Fibroblast of upper back skin (primary cell): ENCODE measurements around the gene SHC2.
"Not testable (repeated sequence)": the region's sequence is repeated elsewhere in the genome, so short reads cannot be mapped to it uniquely, and the experiment has no call there.

ENCODE experiments used
- DNase-seq: peaks from one replicate; pipeline ENCODE4 v3.0.0-alpha.2; 2013

SHC2 gene

DNA sequence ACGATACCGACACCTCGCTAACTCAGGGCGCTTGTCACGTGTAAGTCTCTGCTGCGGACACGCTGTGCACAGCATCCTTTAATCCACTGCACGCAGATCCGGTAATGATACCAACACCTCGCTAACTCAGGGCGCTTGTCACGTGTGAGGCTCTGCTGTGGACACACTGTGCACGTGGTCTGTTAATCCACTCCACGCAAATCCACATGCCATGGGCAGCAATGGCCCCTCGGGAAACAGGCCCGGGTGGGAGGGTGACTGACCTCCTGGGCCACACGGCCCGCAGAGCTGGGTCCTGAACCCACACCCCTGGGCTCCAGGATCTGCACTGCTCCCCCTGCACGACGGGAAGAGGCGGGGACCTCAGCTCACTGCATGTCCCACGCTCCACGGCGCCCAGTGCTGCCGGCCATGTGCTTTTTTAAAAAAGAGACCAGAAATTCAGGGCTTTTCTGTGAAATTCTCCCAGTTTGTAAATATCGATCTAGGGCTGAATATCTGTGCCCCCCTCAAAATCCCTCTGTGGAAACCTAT lies 16.1 kb downstream of the SHC2 start:
- DNase-seq, result no peak

DNA sequence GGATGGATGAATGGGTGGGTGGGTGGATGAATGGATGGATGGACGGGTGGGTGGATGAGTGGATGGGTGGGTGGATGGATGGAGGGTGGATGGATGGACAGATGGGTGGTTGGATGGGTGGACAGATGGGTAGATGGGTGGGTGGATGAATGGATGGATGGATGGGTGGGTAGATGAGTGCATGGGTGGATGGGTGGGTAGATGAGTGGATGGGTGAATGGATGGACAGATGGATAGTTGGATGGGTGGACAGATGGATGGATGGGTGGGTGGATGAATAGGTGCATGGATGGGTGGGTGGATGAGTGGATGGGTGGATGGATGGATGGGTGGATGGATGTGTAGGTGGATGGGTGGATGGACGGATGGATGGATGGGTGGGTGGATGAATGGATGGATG lies 17.8 kb downstream of the SHC2 start:
- no peak for DNase-seq

DNA sequence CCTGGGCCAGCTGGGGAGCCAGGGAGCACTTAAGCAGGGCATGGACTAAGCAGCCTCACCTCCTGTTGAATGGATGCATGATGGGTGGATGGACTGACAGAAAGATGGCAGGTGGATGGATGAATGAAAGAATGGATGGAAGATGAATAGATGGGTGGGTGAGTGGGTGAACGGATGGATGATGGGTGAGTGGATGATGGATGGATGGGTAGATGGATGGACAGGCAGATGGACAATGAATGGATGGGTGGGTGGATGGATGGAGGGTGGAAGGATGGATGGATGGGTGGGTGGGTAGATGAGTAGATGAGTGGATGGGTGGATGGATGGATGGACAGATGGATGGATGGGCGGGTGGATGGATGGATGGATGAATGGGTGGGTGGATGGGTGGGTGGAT lies 18.7 kb downstream of the SHC2 start:
- DNase-seq, result no peak

DNA sequence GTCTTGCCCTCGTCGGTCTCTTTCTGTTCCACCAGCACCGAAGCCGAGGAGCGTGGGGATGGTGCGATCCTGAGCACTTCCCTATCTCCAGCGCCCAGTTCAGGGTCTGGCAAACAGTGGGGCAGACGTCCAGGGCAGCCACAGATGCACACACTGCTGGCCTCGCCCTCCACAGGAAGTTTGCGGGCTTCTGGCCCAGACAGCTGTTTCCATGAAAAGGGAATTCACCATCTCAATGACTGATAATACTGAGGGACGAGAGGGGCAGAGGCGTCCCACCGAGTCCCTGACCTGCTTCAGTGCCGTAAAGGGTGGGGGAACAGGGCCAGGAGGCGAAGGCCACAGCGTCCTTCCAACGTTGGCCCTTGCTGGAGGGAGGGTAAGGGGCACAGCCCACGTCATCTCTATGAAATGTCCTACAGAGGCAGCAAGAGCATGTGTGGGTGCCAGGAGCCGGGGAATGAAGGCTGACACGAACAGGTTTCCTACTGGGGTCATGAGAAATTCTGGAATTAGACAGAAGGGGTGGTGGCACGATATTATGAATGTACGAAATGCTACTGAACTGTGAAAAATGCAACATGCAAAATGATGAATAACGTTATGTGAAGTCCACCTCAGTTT lies 19.5 kb downstream of the SHC2 start:
- no peak for DNase-seq

DNA sequence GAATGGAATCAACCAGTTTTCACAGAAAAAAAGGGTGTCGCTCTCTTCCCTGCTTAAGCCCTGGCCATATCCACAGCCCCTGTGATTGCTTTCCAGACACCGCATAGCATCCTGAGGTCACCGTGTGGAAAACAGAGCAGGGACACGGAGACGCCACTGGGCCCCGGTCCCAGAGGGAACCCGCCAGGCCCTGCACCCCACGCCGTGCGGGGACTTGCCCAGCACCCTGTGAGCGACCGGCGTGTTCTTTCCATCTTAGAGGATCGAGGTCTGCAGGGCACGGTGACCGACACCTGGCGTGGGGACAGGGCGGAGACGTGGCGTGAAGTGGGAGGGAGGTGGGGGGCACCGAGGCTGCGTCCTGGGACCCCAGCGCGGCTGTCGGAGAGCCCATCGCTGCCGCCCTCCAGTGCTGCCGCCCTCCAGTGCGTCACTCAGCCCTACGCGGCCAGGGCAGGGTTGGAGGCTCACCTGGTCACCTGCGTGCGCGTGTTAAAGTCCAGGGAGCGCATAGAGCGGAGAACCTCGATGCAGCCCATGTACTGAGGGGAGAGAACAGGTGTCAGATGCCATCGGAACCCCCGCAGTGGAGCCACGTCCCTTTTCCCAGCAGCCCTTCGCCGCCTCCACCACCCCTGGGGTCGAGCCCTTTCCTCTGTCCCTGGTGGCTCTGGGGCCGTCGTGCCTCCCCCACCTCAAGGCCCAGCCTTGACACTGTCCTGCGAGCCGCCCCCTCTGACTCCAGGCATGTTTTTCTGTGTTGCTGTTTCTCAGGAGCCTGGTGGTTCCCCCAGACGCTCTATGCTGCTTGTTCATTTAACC lies 20.2 kb downstream of the SHC2 start:
- DNase-seq, result no peak

DNA sequence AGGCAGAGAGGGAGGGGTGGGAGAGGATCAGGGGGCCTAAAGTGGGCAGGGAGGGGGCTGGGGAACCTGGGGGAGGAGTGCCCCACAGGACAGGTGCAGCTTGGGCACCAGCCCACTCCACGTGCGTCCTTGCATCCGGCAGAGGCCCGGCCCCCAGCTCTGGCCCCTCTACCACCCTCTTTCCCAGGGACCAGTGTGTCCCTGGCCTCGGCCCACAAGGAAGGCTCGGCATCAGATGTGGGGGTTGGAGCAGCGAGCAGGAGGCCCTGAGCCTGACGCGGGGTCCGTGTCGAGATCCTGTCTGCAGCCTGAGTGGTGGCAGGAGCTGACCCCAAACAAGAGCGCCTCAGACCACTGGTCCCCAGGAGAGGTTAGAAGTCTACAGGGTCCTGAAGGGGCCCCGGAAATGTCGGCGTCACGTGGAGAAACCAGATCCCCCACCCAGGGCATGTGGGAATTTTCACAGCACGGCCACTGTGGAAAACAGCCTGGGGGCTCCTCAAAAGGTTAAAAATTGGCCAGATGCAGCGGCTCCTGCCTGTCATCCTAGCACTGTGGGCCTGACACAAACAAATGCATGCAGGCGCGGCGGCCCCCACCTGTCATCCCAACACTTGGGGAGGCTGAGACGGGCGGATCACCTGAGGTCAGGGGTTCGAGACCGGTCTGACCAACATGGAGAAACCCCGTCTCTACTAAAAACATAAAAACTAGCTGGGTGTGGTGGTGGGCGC lies 21.5 kb downstream of the SHC2 start:
- DNase-seq, result no peak

DNA sequence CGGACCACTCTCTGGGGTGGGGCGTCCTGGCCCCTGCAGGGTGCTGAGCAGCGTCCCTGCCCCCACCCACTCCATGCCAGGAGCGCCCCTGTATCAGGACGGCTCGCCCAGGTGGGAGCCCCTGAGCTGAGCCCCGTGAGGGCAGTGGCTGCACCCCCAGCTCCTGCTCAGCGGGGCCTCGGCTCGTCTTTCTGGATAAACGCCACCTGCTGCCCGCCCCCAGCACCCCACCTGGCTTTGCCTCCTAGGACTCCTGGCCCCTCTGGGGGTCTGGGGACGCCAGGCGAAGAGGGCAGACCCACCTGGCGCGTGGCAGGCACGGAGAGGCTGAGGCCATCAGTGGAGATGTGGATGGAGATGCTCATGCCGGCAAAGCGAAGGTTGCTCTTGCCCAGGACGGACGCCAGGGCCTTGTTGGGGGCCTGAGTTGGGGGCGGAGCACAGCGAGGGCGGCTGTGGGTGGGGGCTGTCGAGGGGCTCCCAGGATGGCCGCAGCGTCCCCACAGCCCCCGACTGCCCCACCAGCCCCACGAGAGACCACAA lies 22.3 kb downstream of the SHC2 start:
- no peak for DNase-seq

DNA sequence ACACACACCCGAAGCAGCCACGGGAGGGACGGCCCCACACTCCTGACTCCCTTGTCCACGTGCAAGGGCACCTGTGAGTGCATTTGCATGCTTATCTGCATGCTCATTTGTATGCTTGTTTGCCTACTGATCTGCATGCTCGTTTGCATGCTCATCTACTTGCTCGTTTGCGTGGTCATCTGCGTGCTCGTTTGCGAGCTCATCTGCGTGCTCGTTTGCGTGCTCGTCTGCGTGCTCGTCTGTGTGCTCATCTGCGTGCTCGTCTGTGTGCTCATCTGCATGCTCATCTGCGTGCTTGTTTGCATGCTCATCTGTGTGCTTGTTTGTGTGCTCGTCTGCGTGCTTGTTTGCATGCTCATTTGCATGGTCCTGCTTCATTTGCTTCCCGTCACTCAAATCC lies 23.8 kb downstream of the SHC2 start:
- no peak for DNase-seq

DNA sequence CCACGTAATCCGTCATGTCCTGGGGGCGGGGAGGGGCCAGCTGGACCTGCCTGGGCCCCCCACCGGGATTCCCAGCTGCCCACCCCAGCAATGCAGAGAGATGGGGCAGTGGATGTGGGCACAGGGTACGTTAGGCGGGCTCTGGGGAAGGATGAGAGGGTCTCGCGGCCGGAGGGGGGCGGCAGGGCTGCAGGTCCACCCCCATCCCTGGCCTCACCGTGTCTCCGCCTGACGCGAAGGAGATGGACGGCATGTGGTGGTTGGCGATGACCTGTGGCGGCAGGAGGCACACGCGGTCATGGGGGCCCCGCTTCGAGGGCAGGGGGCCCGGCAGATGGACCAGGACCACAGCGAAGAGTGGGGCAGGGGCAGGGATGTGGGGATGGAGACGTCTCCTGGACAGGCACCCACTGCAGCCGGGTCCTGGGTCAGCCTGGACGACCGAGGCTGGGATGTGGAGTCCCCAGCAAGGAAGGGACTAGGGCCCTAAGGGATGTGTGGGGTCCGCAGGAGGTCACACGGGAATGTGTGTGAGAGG lies 24.4 kb downstream of the SHC2 start:
- no peak for DNase-seq

DNA sequence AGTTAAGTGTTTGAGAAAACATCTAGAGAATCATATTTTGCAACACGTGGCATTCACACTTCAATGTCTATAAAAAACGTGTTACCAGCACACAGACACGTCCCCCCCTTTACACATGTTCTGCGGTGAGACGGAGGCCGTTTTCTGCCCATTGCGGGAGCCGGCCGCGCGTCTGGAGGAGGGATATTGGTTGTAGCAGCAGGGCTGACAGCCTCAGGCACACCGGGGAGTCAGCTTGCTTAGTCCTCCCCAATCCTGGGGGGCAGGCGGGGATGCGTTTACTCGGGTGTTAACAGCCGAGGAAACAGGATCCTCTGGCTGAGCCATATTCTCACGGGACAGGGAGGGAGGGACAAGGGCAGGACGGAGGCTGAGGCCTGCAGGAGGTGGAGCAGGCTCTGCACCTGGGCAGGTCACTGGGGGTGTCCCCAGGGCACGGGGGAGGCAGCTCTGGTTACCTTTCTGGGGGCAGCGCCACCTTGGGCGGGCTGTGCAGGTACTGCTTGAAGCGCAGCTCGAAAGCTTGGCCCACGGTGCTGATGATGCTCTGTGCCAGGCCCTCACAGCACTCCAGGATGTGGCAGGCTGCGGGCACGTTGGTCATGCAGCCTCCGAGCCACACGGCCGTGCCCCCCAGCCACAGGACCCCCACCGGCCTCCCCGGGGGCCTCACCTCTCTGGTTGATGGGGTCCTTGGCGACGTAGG lies 25.0 kb downstream of the SHC2 start:
- no peak for DNase-seq

DNA sequence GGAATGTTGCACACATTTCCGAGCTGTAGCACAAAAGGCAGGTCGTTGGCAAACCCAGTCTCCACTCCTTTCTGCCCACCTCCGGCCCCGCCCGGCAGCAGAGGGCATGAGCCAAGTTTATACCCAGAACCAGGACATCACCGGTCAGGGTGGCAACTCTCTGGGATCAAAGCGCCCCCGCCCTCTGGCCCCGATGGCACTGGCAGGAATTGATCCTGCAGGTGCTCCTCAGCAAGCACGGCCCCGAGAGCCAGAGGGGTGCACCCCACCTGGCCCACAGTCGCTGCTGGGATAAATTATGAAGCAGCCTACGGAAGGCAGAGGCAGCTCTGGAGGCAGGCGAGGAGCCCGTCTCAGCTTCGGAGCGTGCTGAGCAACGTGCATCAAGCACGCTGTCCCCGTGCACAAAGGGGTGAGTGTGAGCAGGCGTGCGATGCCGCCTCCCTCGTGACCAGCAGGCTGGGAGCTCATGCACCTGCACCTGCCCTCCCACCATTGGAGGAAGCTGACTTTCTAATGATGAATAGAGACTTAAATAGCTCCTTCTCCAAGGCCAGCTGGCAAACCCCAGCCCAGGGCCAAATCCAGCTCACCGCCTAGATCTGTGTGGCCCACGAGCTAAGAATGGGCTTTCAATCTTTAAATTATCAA lies 25.7 kb downstream of the SHC2 start:
- DNase-seq, result no peak

DNA sequence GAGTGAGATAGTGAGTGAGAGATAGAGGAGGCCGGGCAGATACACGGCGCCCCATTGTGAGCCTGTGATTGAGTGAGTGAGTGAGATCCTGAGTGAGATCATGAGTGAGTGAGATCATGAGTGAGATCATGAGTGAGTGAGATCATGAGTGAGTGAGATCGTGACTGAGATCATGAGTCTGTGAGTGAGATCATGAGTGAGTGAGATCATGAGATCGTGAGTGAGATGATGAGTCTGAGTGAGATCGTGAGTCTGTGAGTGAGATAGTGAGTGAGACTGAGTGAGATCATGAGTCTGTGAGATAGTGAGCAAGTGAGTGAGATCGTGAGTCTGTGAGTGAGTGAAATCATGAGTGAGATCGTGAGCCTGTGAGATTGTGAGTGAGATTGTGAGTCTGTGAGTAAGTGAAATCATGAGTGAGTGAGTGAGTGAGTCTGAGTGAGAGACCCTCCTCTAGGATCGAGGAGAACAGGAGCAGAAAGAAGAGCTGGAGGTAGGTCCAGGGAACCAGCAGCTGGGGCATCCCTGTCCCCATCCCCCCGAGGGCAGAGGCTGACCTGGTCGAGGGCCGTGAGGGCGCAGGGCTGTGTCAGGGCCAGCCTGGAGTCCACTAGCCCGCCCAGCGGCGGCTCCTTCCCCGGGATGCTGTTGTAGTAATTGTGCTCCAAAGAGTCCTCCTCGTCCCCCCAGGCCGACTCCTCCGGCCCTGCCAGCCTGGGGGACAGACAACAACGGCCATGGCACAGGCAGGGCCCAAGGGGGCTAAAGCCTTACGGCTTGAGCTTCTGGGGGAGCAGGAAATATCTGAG lies 26.5 kb downstream of the SHC2 start:
- DNase-seq, result no peak

DNA sequence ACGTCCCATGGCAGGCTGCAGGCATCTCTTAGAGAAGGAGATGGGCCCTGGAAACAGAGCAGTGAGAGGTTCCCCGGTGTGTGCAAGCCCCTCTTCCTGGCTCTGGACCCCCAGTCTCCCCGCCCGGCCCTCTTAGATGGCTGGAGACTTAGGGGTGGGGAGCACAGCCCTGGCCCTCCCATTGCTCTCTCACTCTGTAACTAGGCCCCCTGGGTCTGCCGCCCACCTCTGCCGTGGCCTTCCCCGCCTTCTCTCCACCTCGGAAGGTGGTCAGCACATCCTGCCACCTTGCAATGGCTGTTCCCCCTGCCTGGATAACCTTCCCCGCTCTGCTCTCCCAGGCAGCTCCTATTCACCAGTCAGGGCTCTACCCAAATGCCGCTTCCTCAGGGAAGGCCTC lies 30.1 kb downstream of the SHC2 start:
- DNase-seq, result no peak

DNA sequence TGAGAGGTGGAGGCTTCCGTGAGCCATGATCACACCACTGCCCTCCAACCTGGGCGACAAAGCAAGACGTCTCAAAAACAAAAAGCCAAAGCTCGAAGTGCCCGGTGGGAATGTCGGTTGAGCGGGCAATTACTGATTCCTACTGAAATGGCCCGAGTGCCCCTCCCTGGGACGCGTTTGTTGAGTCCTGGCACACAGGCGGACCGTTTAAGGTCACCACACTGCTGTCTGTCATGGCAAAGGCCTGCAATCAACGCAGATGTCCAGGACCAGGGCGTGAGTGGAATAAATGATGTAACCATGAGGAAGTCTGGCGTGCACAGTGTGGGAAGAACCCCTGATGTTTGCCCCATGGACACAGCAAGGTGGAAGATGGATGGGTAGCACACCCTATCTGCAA lies 32.7 kb downstream of the SHC2 start:
- no peak for DNase-seq

DNA sequence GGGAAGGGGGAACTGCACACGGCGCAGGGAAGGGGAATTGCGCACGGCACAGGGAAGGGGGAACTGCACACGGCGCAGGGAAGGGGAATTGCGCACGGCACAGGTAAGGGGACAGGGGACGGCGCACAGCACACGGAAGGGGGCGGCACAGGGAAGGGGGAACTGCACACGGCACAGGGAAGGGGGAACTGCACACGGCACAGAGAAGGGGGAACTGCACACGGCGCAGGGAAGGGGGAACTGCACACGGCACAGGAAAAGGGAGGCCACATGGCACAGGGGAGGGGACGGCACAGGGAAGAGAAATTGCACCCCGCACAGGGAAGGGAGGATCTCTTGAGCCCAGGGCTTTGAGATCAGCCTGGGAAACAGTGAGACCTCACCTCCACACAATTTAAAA lies 33.2 kb downstream of the SHC2 start:
- DNase-seq, result not testable (repeated sequence)

DNA sequence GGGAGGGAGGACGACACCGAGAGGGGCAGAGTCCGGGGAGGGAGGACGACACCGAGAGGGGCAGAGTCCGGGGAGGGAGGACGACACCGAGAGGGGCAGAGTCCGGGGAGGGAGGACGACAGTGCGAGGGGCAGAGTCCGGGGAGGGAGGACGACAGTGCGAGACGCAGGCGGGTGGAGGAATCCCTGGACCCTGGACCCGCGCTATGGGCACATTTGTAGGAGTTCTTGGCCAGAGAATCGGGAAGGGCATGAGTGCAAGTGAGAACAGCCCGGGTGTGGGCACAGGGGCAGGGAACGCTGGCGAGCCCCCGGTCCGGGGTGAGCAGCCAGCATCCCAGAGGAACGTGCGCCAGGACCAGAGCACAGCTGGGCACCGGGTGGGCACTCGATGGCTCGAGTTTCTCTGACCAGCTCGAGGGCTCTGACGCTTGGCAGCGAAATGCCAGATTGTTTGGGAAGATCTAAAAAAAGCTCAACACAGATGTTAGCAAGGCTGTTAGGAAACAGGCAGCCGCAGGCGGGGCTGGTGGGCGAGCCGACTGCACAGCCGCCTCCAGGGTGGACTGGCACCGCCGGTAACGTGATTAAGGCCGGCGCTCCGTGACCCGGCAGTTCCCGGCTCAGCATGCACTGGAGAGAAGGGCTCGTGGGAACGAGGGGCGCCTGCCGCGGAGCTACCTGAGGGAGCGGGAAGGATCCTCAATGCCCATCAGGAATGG lies 33.9 kb downstream of the SHC2 start:
- DNase-seq, result no peak

DNA sequence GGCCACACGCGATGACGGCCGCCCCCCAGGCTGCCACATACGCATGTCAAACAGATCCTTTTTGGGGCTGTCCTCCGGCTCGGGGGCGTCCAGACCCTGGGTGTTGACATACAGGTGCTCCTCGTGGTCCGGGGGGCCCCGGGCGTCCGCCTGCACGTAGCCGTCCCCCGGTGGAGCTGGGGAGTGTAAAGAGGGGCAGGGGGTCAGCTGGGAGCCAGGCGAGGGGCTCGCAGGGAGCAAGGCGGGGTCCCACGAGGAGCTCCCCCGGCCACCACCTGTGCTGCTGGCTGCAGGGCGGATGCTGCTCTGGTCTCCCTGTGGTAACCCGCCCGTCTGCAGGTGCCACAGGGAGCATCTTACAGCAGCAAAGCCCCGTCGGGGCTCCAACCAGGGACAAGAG lies 35.8 kb downstream of the SHC2 start:
- DNase-seq, result no peak

DNA sequence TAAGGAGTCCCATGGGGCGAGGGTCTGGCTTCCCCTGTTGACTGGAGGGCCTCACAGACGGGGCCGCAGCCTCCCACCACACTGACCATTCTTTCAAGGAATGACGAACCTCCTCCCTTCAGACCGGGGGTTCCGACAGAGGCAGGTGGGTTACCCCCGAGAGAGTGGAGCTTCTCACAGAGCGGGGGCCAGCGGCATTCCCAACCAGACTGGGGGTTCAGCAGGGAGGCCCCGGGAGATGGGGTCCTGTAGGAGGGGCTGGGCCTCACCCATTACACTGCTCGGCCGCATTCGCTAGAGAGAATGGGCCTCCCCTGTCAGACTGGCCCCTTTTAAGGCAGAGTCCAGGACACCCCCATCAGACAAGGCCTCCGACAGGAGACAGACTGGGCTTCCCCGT lies 36.3 kb downstream of the SHC2 start:
- no peak for DNase-seq

DNA sequence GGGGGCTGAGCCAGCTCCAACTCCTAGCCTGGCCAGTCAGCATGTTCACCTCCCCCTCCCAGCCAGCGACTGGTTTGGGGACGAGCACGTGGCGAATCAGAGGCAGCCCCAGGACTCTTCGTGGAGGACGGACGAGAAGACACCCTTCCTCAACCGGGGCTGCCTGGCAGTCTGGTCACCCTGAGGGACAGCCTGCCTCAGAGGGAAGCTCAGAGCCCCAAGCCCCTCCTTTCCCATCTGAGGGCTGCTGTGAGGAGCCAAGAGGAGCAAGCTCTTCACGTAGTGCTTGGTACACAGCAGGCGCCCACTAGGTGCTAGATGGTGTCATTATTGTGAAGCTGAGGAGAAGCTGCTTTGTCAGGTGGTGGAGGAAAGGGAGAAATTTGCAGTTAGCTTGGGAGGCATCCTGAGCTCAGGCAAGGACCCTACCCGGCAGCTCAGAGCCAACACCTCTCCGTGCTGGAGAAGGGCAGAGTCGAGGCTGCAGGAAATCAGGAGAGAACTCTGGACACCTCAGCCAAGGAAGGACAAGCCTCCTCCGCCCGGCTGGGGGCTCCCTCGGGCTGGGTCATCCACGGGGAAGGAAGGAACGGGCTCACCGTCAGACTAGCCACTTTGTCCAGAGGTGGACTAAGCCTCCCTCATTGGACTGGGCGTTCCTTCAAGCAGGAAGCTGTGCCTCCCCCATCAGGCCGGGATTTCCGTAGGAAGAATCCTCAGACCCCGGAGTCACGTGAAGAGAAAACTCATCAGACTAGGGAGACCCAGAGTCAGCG lies 37.0 kb downstream of the SHC2 start:
- DNase-seq, result no peak

DNA sequence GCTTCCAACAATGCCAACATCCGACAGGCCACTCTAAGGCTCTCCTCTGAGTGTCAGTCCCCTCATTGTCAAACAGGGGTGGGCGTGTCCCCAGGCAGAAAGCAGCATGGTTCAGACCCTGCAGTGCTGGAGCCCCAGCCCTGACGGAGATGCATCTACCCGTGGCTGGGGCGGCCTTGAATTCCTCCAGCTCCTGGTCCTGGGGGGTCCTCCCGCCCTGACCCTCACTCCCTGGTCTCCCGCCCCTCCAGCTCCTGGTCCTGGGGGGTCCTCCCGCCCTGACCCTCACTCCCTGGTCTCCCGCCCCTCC lies 38.0 kb downstream of the SHC2 start:
- DNase-seq, result not testable (repeated sequence)
